BJ (cell line): ENCODE measurements around the gene CMTM8. TPM values are rescaled to one million over a fixed set of nuclear protein-coding genes. Genes with fewer than 3 reads are reported as not detected.

ENCODE experiments used
- CTCF ChIA-PET: fragments of 350-600 bp; formaldehyde crosslinking; extraction: SDS; loops from one replicate; lab custom pipeline; 2021; ENCODE audit warnings: antibody characterized with exemption, inconsistent platforms; lab: Yijun Ruan, JAX
- POLR2A ChIA-PET: fragments of 300-600 bp; sonication (Branson Sonifier 250); formaldehyde crosslinking; extraction: SDS; loops from one replicate; lab custom pipeline; 2021; ENCODE audit warnings: antibody characterized with exemption; lab: Charles Lee
- DNase-seq: peaks from one replicate; pipeline ENCODE4 v3.0.0-alpha.2; 2011; ENCODE audit warnings: low read depth
- H3K27me3 ChIP-seq: 2 replicates; pipeline ENCODE4 v1.6.0; 2011; ENCODE audit warnings: low read length; ENCODE audit not compliant: control insufficient read depth, insufficient read depth
- H3K36me3 ChIP-seq: 2 replicates; pipeline ENCODE4 v1.5.1; 2011; ENCODE audit warnings: low read length; ENCODE audit not compliant: control insufficient read depth, insufficient read depth
- H3K4me3 ChIP-seq: 2 replicates; pipeline ENCODE4 v1.5.1; 2011; ENCODE audit warnings: low read depth, mild to moderate bottlenecking, control low read depth, low read length
- polyA plus RNA-seq: library from polyadenylated mRNA; depleted of rRNA; stranded (reverse); fragments of >200 nt; gene quantifications from 2 replicates; pipeline ENCODE4 v1.2.3, GENCODE V29; 2011
- TF ChIP-seq, protein P1 (sequence below): IDR thresholded peaks from 2 replicates; pipeline ENCODE4 v1.5.1; 2011; ENCODE audit warnings: low read depth, mild to moderate bottlenecking, control low read depth, inconsistent platforms, low read length, moderate library complexity; ENCODE audit not compliant: insufficient read depth

The CMTM8 gene
- polyA plus RNA-seq, 1 experiment = 0.39 TPM

DNA sequence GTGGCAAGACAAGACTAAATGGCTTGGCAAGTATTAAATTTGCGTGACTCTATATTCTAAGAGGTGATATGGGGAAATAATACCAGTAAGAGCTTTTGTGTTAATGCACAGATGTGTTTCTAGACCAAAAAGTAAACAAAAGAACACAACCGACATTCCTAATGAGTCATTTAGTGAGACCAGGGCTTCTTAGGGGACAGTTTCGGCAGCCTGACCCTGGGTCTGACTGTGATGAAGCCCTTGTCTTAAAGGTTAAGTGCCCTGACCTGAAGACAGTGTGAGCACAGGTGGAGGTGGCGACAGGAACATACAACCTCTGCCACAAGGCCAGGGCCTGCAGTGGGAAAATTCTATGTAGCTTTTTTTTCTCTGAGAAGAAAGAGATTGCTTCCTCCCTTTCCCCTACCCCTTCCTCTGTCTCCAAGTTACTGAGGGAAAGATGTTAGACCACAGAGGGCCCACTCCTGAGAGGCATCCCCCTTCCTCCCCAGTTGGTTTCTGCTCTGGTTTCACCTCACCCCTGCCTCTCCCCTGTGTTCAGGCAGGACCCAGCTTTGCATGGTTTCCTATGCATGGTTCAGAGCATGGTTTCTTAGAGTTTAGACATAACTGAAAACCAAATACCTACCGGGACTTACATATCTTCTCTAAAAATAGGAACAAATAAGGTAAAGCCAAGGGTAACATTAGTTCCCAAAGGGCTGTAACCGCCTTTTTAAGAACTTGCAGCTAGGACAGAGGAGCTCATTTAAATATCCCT is 128.3 kb downstream of the CMTM8 start:
- no peak overlapping the region for H3K4me3 ChIP-seq
- CTCF ChIA-PET = interaction anchor here (1.8 to 4.3 kb wide), 2 partner anchors 9 to 101 kb away, joined by 6 to 23 read pairs; no protein-coding TSS in a partner anchor
- no peak for DNase-seq
- H3K36me3 ChIP-seq = no peaks in the 10 kb centered on the region
- POLR2A ChIA-PET = no interaction called here
- TF ChIP-seq, protein P1, sequence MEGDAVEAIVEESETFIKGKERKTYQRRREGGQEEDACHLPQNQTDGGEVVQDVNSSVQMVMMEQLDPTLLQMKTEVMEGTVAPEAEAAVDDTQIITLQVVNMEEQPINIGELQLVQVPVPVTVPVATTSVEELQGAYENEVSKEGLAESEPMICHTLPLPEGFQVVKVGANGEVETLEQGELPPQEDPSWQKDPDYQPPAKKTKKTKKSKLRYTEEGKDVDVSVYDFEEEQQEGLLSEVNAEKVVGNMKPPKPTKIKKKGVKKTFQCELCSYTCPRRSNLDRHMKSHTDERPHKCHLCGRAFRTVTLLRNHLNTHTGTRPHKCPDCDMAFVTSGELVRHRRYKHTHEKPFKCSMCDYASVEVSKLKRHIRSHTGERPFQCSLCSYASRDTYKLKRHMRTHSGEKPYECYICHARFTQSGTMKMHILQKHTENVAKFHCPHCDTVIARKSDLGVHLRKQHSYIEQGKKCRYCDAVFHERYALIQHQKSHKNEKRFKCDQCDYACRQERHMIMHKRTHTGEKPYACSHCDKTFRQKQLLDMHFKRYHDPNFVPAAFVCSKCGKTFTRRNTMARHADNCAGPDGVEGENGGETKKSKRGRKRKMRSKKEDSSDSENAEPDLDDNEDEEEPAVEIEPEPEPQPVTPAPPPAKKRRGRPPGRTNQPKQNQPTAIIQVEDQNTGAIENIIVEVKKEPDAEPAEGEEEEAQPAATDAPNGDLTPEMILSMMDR = no peak
- H3K27me3 ChIP-seq = peaks cover 2% of the 10 kb centered on the region

DNA sequence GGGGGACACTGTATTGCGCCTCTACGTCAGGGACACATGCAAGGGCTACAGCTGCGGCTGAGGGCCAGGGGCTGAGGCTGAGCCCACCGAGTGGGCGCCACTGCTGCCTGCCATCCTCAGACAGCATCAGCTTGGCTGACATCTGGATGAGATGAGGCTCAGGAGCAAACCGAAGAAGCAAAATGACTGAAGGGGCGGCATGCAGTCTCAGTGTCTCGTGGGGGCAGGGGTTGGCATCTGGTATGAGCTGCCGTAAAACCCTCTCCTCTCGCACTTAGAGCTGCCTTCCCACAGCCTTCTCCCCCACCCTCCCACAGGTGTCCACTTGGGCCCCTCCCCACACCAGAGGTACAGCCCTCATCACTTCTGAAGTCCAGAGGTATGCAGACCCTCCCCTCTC is 129.0 kb downstream of the CMTM8 start:
- ChIA-PET POLR2A (no interaction called here), CTCF (interaction anchor here (1.8 to 4.3 kb wide), 2 partner anchors 8 to 101 kb away, joined by 6 to 23 read pairs; no protein-coding TSS in a partner anchor)
- DNase-seq = no peak
- no peaks in the 10 kb centered on the region for H3K36me3 ChIP-seq
- no peak overlapping the region for H3K4me3 ChIP-seq
- TF ChIP-seq, protein P1 = no peak
- H3K27me3 ChIP-seq = peaks cover 2% of the 10 kb centered on the region

DNA sequence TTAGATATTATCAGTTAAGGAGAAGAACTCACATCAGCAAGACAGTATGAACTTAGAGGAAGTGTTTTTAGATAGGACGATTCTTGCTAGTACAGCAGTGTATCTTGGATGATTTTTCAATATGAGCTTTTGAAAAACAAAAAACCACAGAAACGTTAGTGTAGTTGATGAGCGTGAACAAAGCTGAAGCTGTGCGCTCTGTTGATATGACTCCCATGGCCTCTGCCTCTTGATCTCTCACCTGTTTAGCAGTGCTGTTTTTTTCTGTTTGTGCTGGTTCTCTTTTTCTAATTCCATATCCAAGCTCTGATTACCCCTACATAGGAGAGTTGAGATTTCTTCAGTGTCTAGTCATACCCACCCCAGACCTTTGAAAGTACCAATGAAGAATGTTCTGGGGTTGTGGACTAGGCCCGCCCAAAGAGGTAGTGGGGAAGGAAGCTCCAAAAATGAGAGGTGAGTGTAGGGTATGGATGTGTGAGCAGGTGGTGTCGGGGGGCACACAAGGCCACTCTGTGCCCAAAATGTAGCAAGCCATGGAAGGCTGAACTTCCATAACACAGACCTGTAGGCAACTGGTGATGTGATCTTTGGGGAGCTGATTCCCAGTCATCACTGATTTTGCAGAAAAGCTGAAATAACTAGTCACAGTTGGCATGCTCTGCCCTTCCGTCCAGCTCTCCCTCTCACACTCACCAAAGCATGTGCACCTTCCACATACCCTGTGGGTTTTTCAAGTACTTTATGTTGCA is 133.2 kb downstream of the CMTM8 start:
- ChIA-PET POLR2A (no interaction called here), CTCF (interaction anchor here (1.0 to 1.7 kb wide), 3 partner anchors 12 to 96 kb away, joined by 3 to 7 read pairs (median 5); no protein-coding TSS in a partner anchor)
- DNase-seq = no peak
- Histone ChIP-seq H3K27me3 (no peaks in the 10 kb centered on the region; the same call in 1 of the 2 replicates), H3K4me3 (no peak overlapping the region), H3K36me3 (no peaks in the 10 kb centered on the region)
- TF ChIP-seq, protein P1 = no peak

DNA sequence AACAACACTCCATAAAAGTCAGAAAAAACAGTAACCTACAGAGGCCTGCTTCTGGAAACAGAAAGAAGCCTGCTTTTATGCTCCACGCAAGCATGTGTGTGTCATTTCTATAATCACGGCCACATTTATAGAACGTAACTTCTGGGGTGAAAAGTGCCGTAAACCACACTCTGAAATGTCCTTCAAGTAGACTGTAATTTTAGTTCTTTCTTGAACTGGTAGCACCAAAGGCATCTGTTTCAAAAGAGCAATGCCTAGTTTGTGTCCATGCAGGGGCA is 133.7 kb downstream of the CMTM8 start:
- TF ChIP-seq, protein P1 = no peak
- no peak for DNase-seq
- POLR2A ChIA-PET = no interaction called here
- Histone ChIP-seq H3K27me3 (no peaks in the 10 kb centered on the region; the same call in 1 of the 2 replicates), H3K36me3 (no peaks in the 10 kb centered on the region), H3K4me3 (no peak overlapping the region)
- CTCF ChIA-PET = interaction anchor here (1.4 to 1.7 kb wide), 2 partner anchors 17 to 96 kb away, joined by 5 to 7 read pairs; no protein-coding TSS in a partner anchor

DNA sequence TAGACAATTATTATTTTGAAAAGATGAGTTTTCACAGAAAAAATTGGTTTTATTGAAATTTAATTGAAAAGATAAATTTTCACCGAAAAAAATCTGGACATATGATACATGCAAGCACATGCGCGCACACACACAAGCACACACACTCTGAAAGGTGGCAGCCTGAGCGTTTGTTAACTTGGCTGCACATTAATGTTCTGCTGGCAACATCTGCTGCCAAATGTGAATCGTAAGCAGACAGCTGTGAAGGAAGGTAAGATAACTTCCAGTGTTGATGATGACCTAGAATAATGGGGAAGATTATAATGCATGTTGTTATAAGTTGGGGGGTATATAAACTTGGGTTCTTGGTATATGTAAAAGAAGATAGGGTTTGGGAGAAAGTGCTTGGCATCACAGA is 134.8 kb downstream of the CMTM8 start:
- no peak for DNase-seq
- CTCF ChIA-PET = interaction anchor here (1.0 to 6.5 kb wide), 2 partner anchors 13 to 95 kb away, joined by 5 to 86 read pairs; no protein-coding TSS in a partner anchor
- Histone ChIP-seq H3K36me3 (no peaks in the 10 kb centered on the region), H3K4me3 (no peak overlapping the region), H3K27me3 (no peaks in the 10 kb centered on the region; the same call in 1 of the 2 replicates)
- POLR2A ChIA-PET = no interaction called here
- TF ChIP-seq, protein P1 = no peak
